CD4-positive, alpha-beta T cell treated with Interleukin-17A for 1 hour (primary cell): ENCODE results near the gene ELL.

Source experiments
- DNase-seq: peaks from one replicate; pipeline ENCODE4 v3.0.0-alpha.2; 2020

ELL gene

GRCh38 chr19:18466354-18466753, 55.5 kb downstream of the ELL start:
- no peak for DNase-seq

GRCh38 chr19:18465964-18466339, 55.9 kb downstream of the ELL start:
- DNase-seq: no peak

GRCh38 chr19:18465214-18465963, 56.5 kb downstream of the ELL start:
- DNase-seq: no peak

GRCh38 chr19:18464646-18465045, 57.2 kb downstream of the ELL start:
- DNase-seq: no peak

- DNase-seq: no peak
Observed at GRCh38 chr19:18461471-18461870, 60.4 kb downstream of the ELL start.

GRCh38 chr19:18460900-18461299, 61.0 kb downstream of the ELL start:
- no peak for DNase-seq

DNA sequence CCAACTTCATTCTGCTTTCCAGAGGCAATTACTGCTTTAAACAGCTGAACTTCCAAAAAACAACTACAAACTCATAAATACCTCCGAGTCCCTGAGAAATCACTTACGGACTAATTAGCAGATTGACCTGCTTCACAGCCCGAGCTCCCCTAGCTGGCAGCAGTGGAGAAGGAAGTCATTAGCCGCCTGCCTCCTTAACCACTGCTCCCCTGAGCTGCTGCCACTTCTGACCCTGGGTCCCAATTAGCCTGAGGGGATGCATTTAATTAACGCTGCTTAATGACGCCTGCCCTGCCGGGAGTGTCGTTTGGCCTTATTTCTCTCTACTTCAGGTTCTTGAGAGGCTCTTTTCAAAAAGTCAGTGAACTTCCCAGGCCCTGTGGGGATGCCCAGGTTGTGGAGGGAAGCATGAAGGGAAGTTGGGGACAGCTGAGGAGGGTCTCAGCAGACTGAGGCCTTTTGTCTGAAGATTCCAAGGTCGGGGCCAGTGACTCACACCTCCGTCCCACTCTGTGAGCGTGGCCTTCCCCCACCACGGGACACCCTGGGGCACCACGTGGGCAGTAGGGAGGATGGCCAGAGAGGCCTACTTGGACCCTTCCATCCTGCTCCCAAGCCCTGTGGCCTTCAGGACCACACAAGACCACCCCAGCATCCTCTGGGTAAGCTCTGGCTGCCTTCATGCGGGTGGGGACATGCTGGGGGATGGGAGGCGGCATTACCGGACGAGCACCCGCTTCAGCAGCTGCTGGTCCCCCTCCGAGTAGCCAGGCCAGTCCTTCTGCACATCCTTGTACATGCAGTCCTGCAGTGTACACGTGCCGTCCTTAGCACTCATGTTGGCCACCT, 64.2 kb downstream of the ELL start:
- DNase-seq: no peak

- DNase-seq: no peak
Observed at GRCh38 chr19:18456974-18457373, 64.9 kb downstream of the ELL start.

- no peak for DNase-seq
Observed at GRCh38 chr19:18456279-18456678, 65.6 kb downstream of the ELL start.

DNA sequence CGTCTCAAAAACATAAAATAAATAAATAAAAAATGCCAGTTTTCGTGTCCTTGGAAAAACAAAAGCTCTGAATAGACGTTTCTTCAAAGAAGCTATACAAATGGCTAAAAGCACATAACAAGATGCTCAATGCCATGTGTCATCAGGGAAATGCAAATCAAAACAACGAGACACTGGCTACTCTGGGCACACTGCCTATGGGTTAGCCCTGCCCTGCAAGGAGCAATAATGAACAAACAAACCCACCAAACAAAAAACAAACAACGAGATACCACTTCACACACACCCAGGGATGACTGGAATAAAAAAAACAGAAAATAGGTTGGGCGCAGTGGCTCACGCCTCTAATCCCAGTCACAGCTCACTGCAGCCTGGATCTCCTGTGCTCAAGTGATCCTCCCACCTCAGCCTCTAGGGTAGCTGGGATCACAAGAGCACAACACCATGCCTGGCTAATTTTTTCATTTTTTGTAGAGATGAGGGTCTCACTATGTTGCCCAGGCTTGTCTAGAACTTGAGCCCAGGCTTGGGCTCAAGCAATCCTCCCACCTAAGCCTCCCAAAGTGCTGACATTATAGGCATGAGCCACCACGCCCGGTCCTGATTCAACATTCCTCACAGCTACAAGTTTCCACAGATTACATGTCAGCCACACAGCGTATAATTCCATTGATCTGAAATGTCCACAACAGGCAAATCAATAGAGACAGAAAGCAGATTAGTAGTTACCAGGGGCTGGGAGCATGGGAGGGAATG, 68.4 kb downstream of the ELL start:
- DNase-seq: no peak

DNA sequence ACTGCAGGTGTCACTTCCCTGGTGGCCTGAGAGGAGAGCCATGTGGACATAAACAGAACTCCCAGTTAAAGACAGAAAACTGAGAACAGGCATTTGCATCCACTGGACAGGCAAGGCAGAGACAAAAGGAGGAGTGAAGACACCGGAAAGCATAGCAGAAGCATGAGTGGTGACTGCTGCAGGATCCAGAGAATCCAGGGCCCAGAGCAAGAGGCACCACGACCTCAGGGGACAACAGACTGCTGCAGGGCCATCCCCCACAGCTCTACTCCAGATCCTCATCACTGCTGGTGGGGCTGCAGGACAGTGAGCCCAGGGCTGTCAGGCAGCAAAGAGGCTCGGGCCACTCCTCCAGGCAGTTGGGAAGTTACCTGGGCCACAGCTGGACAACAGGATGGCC, 69.5 kb downstream of the ELL start:
- DNase-seq: no peak

GRCh38 chr19:18450931-18451836, 70.7 kb downstream of the ELL start:
- peak; percentile 88 for DNase-seq

- DNase-seq: no peak
Observed at GRCh38 chr19:18450021-18450930, 71.6 kb downstream of the ELL start.

DNA sequence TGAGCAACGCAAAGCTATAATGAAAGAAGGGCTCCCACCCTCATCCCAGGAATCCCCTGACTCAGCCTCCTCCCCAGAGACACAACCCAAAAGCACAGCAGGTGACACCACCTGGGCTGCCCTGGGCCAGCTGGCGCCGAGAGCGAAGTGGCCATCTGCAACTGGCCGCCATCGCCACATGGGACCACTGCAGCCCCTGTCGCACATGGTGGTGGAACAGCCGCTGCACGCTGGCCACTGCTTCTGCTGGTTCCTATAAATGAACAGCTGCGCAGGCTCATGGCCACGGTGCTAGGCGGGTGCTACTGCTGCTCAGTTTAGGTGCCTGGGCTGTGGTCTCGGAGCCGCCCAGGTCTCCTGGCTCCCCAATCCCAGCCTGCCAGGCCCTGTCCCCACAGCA, 72.3 kb downstream of the ELL start:
- DNase-seq: no peak

GRCh38 chr19:18446811-18447359, 75.0 kb downstream of the ELL start:
- no peak for DNase-seq

GRCh38 chr19:18446145-18446810, 75.6 kb downstream of the ELL start:
- no peak for DNase-seq

GRCh38 chr19:18445262-18445948, 76.5 kb downstream of the ELL start:
- DNase-seq: no peak

DNA sequence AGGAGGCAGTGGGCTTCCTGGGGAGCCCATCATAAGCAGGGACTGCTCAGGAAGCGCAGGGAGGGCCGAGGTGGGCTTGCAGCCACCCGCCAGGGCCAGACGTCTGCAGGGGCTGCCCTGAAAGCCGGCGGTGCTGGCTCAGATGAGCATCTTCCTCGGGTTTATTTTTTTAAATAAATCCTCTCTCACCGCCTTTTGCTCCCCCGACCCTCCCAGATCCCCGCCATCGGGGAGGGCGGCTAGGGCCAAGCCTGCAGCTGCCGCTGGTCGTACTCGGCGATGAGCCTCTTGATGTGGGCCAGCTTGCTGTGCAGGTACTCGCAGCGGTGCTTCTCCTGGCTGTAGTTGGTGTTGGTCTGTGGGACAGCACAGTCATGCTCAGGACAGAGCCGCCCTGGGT, 77.4 kb downstream of the ELL start:
- DNase-seq: no peak

GRCh38 chr19:18443831-18444230, 78.0 kb downstream of the ELL start:
- DNase-seq: no peak

- DNase-seq: no peak
Observed at GRCh38 chr19:18443406-18443805, 78.5 kb downstream of the ELL start.
